Calu3 (cell line): ENCODE results near the gene PTOV1. TPM values are rescaled to one million over a fixed set of nuclear protein-coding genes. Genes with fewer than 3 reads are reported as not detected.
A peak's percentile ranks its signal among the peaks of the same experiment; 100 is the strongest.

Experiments
- BruUV-seq: library from RNA; stranded (reverse); fragments of 400-500 nt; replicated peaks from 2 replicates; lab custom pipeline; 2021; lab: Mats Ljungman, UMichigan
- CTCF ChIA-PET: fragments of 300-600 bp; sonication (Branson Sonifier 250); formaldehyde crosslinking; loops from one replicate; lab custom pipeline; 2022; ENCODE audit warnings: antibody characterized with exemption; lab: Charles Lee
- DNase-seq: peaks from one replicate; pipeline ENCODE4 v3.0.0; 2022
- H3K27ac Mint-ChIP-seq: one replicate; pipeline ENCODE4 v1.8.0; 2022; ENCODE audit warnings: mixed read lengths; ENCODE audit not compliant: unreplicated experiment
- H3K27me3 Mint-ChIP-seq: one replicate; pipeline ENCODE4 v1.8.0; 2022; ENCODE audit warnings: mixed read lengths; ENCODE audit not compliant: unreplicated experiment
- H3K36me3 Mint-ChIP-seq: one replicate; pipeline ENCODE4 v1.8.0; 2022; ENCODE audit warnings: mild to moderate bottlenecking, moderate library complexity, mixed read lengths; ENCODE audit not compliant: insufficient read depth, unreplicated experiment
- H3K4me1 Mint-ChIP-seq: one replicate; pipeline ENCODE4 v1.8.0; 2022; ENCODE audit warnings: mild to moderate bottlenecking, low read depth, mixed read lengths; ENCODE audit not compliant: unreplicated experiment
- H3K4me3 Mint-ChIP-seq: one replicate; pipeline ENCODE4 v1.8.0; 2022; ENCODE audit warnings: mild to moderate bottlenecking, low read depth, moderate library complexity, mixed read lengths; ENCODE audit not compliant: unreplicated experiment
- H3K9me3 Mint-ChIP-seq: one replicate; pipeline ENCODE4 v1.8.0; 2022; ENCODE audit warnings: low read depth, mixed read lengths; ENCODE audit not compliant: unreplicated experiment
- intact Hi-C: fragments of 100-400 bp; cut with micrococcal nuclease; formaldehyde crosslinking; loops from one replicate; pipeline ENCODE4 v1.10.0; 2022; ENCODE audit not compliant: unreplicated experiment
- total RNA-seq: library from RNA; stranded (reverse); gene quantifications from 2 replicates; pipeline ENCODE4 v1.2.3, GENCODE V29; 2022
- TF ChIP-seq, protein P1 (sequence below): fragments of 200-600 bp; IDR thresholded peaks from one replicate; pipeline ENCODE4 v1.8.0; 2022; ENCODE audit warnings: antibody characterized with exemption; ENCODE audit not compliant: unreplicated experiment

PTOV1 gene
- total RNA-seq, 1 experiment from 2014 or later, result 256 TPM

DNA sequence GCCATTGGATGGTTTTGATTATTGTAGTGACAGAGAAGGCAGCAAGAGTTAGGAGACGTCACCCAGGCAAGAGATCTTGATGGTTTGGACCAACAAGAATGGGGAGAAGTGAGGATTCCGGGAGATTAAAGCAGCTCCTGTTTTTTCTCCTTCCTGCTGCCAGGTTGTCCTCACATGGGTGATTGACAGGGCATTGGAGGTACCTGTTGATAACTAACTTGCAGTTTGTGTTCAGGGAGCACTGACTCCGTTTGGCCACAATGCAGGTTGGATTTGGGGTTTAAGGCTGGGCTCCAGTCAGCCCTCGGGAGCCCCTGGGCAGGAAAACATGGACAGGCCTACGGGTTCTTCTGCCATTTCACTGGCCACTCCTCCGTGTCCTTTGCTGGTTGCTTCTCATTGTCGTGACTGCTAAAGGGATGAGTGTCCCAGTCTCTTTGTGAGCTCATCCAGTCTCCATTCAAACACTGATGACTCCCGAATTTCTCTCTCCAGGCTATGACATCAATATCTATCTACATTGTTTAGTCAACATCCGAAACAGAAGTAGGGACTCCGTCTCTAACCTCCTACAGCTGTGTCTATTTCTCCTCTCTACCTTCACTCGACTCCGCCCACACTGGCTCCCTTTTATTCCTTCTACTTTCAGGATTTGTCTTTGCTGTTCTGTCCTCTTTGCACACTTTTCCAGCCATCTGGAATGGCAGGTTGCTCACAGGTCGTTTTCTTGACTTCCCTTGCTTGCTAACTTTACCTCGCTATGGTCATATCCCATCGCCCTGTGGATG is 1.3 kb upstream of the PTOV1 start:
- intact Hi-C loops, result no loop called here
- CTCF ChIA-PET, result interaction anchor here (1.2 to 2.0 kb wide), 2 partner anchors 11 to 20 kb away, joined by 4 to 9 read pairs; no protein-coding TSS in a partner anchor
- H3K4me3 Mint-ChIP-seq, result peak overlapping the region; percentile 85
- TSS peak; percentile 44 for BruUV-seq
- peaks cover 5% of the 10 kb centered on the region for H3K9me3 Mint-ChIP-seq
- peak overlapping the region; percentile 64 for H3K27ac Mint-ChIP-seq
- TF ChIP-seq, protein P1, sequence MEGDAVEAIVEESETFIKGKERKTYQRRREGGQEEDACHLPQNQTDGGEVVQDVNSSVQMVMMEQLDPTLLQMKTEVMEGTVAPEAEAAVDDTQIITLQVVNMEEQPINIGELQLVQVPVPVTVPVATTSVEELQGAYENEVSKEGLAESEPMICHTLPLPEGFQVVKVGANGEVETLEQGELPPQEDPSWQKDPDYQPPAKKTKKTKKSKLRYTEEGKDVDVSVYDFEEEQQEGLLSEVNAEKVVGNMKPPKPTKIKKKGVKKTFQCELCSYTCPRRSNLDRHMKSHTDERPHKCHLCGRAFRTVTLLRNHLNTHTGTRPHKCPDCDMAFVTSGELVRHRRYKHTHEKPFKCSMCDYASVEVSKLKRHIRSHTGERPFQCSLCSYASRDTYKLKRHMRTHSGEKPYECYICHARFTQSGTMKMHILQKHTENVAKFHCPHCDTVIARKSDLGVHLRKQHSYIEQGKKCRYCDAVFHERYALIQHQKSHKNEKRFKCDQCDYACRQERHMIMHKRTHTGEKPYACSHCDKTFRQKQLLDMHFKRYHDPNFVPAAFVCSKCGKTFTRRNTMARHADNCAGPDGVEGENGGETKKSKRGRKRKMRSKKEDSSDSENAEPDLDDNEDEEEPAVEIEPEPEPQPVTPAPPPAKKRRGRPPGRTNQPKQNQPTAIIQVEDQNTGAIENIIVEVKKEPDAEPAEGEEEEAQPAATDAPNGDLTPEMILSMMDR, result no peak
- H3K36me3 Mint-ChIP-seq, result peaks cover 61% of the 10 kb centered on the region
- DNase-seq, result no peak
- H3K27me3 Mint-ChIP-seq, result no peaks in the 10 kb centered on the region
- peaks cover 36% of the 10 kb centered on the region for H3K4me1 Mint-ChIP-seq

DNA sequence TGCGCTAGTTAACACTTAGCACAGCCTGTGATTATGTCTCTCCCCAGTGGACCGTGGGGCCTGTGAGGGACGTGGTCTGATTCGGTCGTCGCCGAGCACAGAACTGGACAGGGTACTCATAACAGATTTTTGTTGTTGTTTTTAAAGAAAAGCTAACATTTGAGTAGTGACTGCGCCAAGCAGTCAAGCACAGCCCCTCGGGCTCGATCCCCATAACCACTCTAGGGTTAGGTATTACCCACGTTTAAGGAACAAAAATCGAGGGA is 805 bp upstream of the PTOV1 start:
- no peak for DNase-seq

DNA sequence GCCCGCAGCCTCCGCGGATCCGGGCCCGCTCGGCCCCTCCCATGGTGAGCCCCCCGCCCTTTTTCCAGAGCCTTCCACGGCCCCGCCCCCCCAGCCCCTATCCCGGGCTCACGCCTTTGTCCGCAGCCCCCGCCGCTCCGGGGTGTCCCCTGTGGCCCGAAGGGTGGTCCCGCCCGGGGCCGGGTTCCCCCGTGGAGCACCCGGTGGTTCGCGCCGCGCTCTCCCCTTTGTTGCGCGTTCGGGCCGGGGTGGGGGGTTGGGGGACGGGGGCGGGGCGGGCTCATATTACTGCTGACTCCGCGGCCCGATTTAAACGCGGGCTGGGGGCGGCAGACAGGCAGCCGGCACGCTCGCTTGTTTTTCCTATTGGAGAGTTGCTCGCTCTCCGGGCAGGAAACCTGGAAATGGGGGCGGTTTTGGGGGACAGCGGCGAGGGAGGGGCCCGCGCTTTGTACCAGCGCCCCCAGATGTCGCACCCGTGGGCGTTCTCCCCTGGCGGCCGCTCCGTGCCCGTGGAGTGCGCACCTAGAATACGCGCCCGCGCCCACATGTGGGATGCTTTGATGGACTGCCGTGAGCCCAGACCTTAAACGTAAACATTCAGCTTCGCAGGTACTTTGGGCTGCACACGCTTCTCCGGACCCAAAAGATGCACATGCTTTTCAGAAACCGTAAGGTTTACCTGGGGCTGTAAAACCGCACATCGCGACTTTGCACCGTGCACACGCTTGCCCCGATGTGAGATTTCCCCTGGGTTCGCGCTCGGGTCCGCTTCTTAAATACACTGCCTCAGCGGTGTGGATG is 699 bp downstream of the PTOV1 start:
- peaks cover 81% of the 10 kb centered on the region for H3K36me3 Mint-ChIP-seq
- no TSS peak for BruUV-seq
- H3K27me3 Mint-ChIP-seq, result no peaks in the 10 kb centered on the region
- H3K4me3 Mint-ChIP-seq, result peak overlapping the region; percentile 85
- peaks cover 36% of the 10 kb centered on the region for H3K4me1 Mint-ChIP-seq
- peak overlapping the region; percentile 89 for H3K27ac Mint-ChIP-seq
- TF ChIP-seq, protein P1, result no peak
- CTCF ChIA-PET, result no interaction called here
- intact Hi-C loops, result no loop called here
- peaks cover 5% of the 10 kb centered on the region for H3K9me3 Mint-ChIP-seq
- DNase-seq, result peak; percentile 46

More for the DNA sequence above, 805 bp upstream of the PTOV1 start:
- CTCF ChIA-PET, result interaction anchor here (0.7 to 2.0 kb wide), 3 partner anchors 11 to 19 kb away, joined by 3 to 9 read pairs (median 4); no protein-coding TSS in a partner anchor
- no TSS peak for BruUV-seq
- TF ChIP-seq, protein P1, result no peak
- Mint-ChIP-seq H3K9me3 (peaks cover 5% of the 10 kb centered on the region), H3K27ac (peak overlapping the region; percentile 64), H3K27me3 (no peaks in the 10 kb centered on the region), H3K4me3 (peak overlapping the region; percentile 85), H3K4me1 (peaks cover 36% of the 10 kb centered on the region), H3K36me3 (peaks cover 66% of the 10 kb centered on the region)
- intact Hi-C loops, result no loop called here

DNA sequence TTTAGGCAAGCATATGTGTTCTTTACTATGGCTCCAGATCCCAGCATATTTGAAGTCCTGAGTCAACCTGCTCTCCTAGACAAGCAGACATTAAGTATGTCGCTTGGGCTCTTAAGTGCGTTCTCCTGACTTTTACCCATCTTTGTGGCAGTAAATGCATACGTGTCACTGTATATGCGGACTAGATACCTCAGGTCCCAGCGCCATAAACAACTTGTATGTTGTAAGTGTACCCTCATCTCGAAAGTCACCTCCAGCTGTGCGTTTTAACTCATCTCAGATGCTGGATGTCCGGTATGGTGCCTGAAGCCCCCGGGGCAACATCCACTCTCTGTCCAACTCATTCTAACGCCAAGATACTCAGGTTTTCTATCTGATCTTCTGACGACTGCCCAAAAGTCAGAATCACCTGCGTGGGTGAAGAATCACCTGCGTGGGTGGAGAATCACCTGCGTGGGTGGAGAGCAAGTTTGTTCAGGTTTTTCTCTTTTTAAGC is 1.7 kb downstream of the PTOV1 start:
- Mint-ChIP-seq H3K27ac (peak overlapping the region; percentile 89), H3K4me3 (peak overlapping the region; percentile 85), H3K9me3 (peaks cover 5% of the 10 kb centered on the region), H3K27me3 (no peaks in the 10 kb centered on the region), H3K4me1 (peaks cover 36% of the 10 kb centered on the region), H3K36me3 (peaks cover 92% of the 10 kb centered on the region)
- DNase-seq, result no peak
- CTCF ChIA-PET, result interaction anchor here (0.5 kb wide), 1 partner anchor 35 kb away, joined by 5 read pairs; no protein-coding TSS in a partner anchor
- TF ChIP-seq, protein P1, result no peak
- TSS peak; percentile 79 for BruUV-seq
- intact Hi-C loops, result no loop called here
